LHCN-M2 (cell line): ENCODE data around the gene AQP12B. TPM values are rescaled to one million over a fixed set of nuclear protein-coding genes. Genes with fewer than 3 reads are reported as not detected.

Source experiments
- DNase-seq: peaks from one replicate; pipeline ENCODE4 v3.0.0-alpha.2; 2012; ENCODE audit warnings: low read depth
- total RNA-seq: library from RNA; depleted of rRNA; stranded (reverse); fragments of >200 nt; gene quantifications from 2 replicates; pipeline ENCODE4 v1.2.3, GENCODE V29; 2014

The AQP12B gene
- total RNA-seq, 1 experiment from 2014 or later, result not detected

- no peak for DNase-seq
Measured at GRCh38 chr2:240717681-240718581, 35.2 kb upstream of the AQP12B start.

GRCh38 chr2:240717181-240717641, 34.5 kb upstream of the AQP12B start:
- DNase-seq, result no peak

- no peak for DNase-seq
Measured at GRCh38 chr2:240716130-240716798, 33.6 kb upstream of the AQP12B start.

- no peak for DNase-seq
Measured at GRCh38 chr2:240714747-240715725, 32.4 kb upstream of the AQP12B start.

- no peak for DNase-seq
Measured at GRCh38 chr2:240713928-240714746, 31.5 kb upstream of the AQP12B start.

- DNase-seq, result no peak
Measured at GRCh38 chr2:240713071-240713927, 30.6 kb upstream of the AQP12B start.

GRCh38 chr2:240712121-240712520, 29.4 kb upstream of the AQP12B start:
- no peak for DNase-seq

GRCh38 chr2:240711701-240712100, 29.0 kb upstream of the AQP12B start:
- no peak for DNase-seq

GRCh38 chr2:240711296-240711695, 28.6 kb upstream of the AQP12B start:
- DNase-seq, result no peak

- DNase-seq, result no peak
Measured at GRCh38 chr2:240708457-240708856, 25.8 kb upstream of the AQP12B start.

- DNase-seq, result no peak
Measured at GRCh38 chr2:240707821-240708220, 25.1 kb upstream of the AQP12B start.

GRCh38 chr2:240707043-240707756, 24.5 kb upstream of the AQP12B start:
- DNase-seq, result no peak

GRCh38 chr2:240705204-240705791, 22.6 kb upstream of the AQP12B start:
- no peak for DNase-seq

GRCh38 chr2:240704651-240705050, 22.0 kb upstream of the AQP12B start:
- DNase-seq, result no peak

- no peak for DNase-seq
Measured at GRCh38 chr2:240703417-240704341, 21.0 kb upstream of the AQP12B start.

GRCh38 chr2:240702640-240703011, 19.9 kb upstream of the AQP12B start:
- no peak for DNase-seq
